NCI-H510A treated with DMSO at 0.1 percent for 48 hours (cell line): ENCODE measurements around the gene BICD1.
"Not testable (repeated sequence)": the region's sequence is repeated elsewhere in the genome, so short reads cannot be mapped to it uniquely, and the experiment has no call there.

Experiments
- DNase-seq: peaks from one replicate; lab custom pipeline; 2025; lab: John Stamatoyannopoulos, UW

Gene BICD1

GRCh38 chr12:32106517-32107358 is at the start of gene BICD1:
TSS of gene BICD1 (plus strand) at chr12:32106847. CDS start at chr12:32107332, 485 bp downstream.
- peak; percentile 58 for DNase-seq

- no peak for DNase-seq
Observed at GRCh38 chr12:32061033-32061432, 45.6 kb upstream of the BICD1 start.

GRCh38 chr12:32062881-32063280 is 43.8 kb upstream of the BICD1 start:
- no peak for DNase-seq

DNA sequence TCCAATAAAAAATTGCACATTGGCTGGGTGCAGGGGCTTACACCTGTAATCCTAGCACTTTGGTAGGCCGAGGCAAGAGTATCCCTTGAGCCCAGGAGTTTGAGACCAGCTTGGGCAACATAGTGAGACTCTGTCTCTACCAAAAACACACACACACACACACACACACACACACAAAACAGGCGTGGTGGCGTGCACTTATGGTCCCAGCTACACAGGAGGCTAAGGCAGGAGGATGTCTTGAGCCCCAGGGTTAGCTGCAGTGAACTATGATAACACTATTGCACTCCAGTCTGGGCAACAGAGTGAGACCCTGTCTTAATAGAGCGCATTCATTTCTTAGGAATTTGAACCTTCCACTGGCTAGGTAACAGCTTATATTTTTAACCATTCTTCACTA is 42.9 kb upstream of the BICD1 start:
- no peak for DNase-seq

DNA sequence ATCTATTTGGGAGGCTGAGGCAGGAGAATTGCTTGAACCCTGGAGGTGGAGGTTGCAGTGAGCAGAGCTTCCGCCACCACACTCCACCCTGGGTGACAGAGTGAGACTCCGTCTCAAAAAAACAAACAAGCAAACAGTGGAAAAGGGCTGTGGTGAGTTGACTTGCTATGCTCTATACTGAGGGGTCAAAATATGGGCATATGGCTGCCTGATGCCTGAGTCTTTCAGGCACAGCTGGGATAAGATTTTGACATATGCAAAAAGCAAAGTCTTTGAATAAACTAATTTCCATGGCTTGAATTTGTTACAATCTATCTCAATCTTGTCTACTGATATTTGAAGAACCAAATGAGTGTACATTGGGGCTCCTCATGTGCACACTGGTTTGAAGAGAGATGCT is 40.4 kb upstream of the BICD1 start:
- no peak for DNase-seq

- no peak for DNase-seq
Observed at GRCh38 chr12:32069071-32069470, 37.6 kb upstream of the BICD1 start.

DNA sequence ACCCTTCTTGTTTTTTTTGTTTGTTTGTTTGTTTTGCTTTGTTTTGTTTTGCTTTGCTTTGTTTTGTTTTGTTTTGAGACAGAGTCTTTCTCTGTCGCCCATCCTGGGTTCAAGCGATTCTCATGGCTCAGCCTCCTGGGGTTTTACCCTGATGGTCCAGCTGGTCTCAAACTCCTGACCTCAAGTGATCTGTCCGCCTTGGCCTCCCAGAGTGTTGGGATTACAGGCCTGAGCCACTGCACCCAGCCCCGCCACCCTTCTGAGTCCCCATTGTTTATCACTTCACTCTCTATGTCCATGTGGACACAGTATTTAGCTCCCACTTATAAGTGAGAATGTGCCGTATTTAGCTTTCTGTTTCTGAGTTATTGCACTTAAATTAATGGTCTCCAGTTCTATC is 36.9 kb upstream of the BICD1 start:
- DNase-seq: no peak

- DNase-seq: no peak
Observed at GRCh38 chr12:32070370-32070769, 36.3 kb upstream of the BICD1 start.

DNA sequence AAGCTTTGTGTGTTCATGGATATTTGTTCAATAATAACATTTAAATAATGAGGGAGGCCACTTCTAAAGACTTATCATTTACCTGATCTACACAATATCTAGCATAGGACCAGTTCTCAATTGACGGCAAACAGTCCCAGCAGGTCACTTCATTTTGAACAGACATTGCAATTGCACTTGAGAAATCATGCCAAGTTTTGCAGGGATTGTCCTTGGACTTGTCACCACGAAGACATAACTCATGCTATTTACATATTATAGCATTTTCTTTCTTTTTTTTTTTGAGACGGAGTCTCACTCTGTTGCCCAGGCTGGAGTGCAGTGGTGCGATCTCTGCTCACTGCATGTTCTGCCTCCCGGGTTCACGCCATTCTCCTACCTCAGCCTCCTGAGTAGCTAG is 34.5 kb upstream of the BICD1 start:
- DNase-seq: no peak

DNA sequence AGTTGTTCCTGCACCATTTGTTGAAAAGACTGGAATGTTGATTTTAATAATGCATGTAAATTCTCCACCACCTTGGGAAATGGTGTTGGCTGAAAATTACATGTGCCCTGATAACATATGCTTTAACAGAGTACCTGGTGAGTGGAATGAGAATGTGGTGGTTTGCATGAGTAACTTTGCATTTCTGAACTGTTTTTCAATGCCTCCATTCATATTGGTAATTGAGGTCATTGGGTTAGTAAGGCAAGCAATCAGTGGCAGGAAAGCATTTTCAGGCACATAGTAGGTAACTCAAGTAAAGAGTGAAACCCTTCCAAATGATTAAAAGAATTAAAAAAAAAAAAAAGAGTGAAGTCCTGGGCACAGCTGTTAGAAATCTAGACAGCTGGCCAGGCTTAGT is 32.2 kb upstream of the BICD1 start:
- DNase-seq: no peak

- no peak for DNase-seq
Observed at GRCh38 chr12:32076941-32077340, 29.7 kb upstream of the BICD1 start.

DNA sequence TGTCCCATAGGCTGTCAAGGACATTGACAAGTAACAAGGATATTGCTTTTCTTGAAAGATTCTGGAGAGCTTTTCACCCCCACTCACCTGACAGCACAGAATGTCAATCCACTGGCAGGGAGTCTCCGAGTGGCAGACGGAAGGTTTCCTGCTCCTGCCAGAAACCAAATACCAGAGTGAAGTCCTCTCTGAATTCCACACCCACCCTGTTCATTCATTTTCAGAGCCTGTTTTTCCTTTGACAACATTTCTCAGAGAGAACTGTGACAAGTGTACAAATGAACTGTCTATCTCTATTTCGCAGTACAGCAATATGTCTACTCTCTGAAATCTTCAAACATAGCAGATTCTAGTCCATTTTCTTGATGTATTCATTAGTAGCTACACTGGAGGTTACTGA is 26.2 kb upstream of the BICD1 start:
- DNase-seq: no peak

DNA sequence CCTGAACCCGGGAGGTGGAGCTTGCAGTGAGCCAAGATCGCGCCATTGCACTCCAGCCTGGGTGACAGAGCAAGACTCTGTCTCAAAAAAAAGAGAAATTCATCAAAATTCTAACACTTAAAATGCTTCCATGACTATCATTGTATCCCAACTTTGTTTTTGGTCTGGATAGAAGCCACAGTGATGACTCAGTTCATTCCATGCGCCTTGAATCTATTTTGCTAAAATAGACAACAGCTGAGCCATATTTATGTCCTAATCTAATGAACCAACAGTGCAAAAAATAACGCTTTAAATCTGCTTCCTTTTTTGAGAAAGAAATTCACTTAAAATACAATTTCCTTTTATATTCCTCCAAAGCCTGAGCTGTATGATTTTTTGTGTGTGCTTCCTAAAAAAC is 23.2 kb upstream of the BICD1 start:
- no peak for DNase-seq

- DNase-seq: no peak
Observed at GRCh38 chr12:32084017-32084688, 22.5 kb upstream of the BICD1 start.

GRCh38 chr12:32084753-32085152 is 21.9 kb upstream of the BICD1 start:
- no peak for DNase-seq

- DNase-seq: no peak
Observed at GRCh38 chr12:32087306-32087705, 19.3 kb upstream of the BICD1 start.

GRCh38 chr12:32089156-32089555 is 17.5 kb upstream of the BICD1 start:
- no peak for DNase-seq

- DNase-seq: no peak
Observed at GRCh38 chr12:32089586-32089985, 17.1 kb upstream of the BICD1 start.

- DNase-seq: no peak
Observed at GRCh38 chr12:32091696-32092095, 15.0 kb upstream of the BICD1 start.

DNA sequence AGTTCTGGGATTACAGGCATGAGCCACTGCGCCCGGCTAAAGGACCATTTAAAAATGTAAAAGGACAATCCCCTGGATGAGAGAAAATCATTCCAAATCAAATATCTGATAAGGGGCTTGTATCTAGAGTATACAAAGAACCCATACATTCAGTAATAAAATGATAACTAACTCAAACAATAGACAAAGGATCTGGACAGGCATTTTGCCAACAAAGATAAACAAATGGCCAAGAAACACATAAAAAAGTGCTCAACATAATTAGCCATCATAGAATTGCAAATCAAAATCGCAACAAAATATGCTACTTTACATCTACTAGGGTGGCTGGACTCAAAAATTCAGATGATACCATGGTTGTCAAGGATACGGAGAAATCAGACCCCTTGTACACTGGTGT is 8.5 kb upstream of the BICD1 start:
- no peak for DNase-seq

- DNase-seq: not testable (repeated sequence)
Observed at GRCh38 chr12:32099275-32099674, 7.4 kb upstream of the BICD1 start.

DNA sequence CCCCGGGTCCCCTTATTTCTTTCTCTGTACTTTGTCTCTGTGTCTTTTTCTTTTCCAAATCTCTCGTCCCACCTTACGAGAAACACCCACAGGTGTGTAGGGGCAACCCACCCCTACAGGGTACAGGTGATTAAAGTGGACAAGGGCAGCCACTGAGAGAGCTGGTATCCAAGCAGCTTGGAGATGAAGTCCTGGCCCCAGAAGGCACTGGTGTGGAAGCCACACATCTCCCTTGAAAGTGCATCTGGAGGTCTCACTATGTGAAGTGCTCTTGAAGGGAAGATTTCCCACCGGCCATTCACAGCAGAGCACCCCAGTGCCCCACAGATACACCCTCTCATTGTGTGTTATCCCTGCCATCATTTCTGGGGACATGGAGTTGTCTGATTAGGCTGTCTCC is 6.3 kb upstream of the BICD1 start:
- no peak for DNase-seq

DNA sequence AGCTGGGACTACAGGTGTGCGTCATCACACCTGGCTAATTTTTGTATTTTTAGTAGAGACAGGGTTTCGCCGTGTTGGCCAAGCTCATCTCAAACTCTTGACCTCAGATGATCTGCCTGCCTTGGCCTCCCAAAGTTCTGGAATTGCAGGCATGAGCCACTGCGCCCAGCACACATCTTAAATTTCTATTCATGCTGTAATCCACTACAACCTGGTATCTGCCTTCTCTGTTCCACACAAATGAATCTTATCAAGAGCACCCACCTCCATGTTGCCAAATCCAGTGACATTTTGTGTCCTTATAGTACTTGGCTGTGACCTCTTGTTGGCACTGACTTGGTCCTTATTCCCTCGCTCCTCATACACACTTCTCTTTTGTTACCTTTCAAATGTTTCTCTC is 5.8 kb upstream of the BICD1 start:
- no peak for DNase-seq

DNA sequence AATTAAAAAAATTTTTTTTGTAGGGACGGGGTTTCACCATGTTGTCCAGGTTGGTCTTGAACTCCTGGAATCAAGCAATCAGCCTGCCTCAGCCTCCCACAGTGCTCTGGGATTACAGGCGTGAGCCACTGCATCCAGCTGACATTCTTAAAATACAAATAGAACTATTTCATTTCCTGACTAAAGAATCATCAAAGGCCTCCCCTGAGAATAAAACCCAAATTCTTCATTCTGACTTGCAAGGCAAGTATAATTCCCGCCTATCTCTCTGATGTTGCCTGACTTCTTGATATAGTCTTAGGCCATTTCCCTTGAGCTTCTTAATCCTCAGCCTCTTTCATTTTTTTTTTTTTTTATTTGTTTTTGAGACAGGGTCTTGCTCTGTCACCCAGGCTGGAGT is 4.4 kb upstream of the BICD1 start:
- DNase-seq: no peak
